H9 (cell line): ENCODE results near the gene SLCO4A1. TPM values are rescaled to one million over a fixed set of nuclear protein-coding genes. Genes with fewer than 3 reads are reported as not detected.

Experiments
- DNase-seq: peaks from one replicate; pipeline ENCODE4 v3.0.0-alpha.2; 2017
- H2AFZ ChIP-seq: one replicate; pipeline ENCODE4 v1.6.1; 2013; ENCODE audit warnings: mild to moderate bottlenecking, low read length, control low read depth, moderate library complexity
- H2AK5ac ChIP-seq: 2 replicates; pipeline ENCODE4 v1.6.1; 2013; ENCODE audit warnings: low read length, control low read depth, mixed read lengths; ENCODE audit not compliant: insufficient read length
- H2BK120ac ChIP-seq: one replicate; pipeline ENCODE4 v1.6.1; 2013; ENCODE audit warnings: low read depth, mild to moderate bottlenecking, low read length, control low read depth, inconsistent platforms; ENCODE audit not compliant: poor library complexity, severe bottlenecking
- H2BK12ac ChIP-seq: 2 replicates; pipeline ENCODE4 v1.6.1; 2013; ENCODE audit warnings: low read length, control low read depth, mixed read lengths, low read depth; ENCODE audit not compliant: insufficient read length
- H2BK15ac ChIP-seq: 2 replicates; pipeline ENCODE4 v1.6.1; 2013; ENCODE audit warnings: low read depth, low read length, control low read depth
- H2BK20ac ChIP-seq: one replicate; pipeline ENCODE4 v1.6.1; 2013; ENCODE audit warnings: low read depth, mild to moderate bottlenecking, low read length, control low read depth, inconsistent platforms; ENCODE audit not compliant: poor library complexity, severe bottlenecking
- H2BK5ac ChIP-seq: 2 replicates; pipeline ENCODE4 v1.6.1; 2013; ENCODE audit warnings: low read length, control low read depth, mixed read lengths; ENCODE audit not compliant: insufficient read length
- H3K14ac ChIP-seq: 2 replicates; pipeline ENCODE4 v1.6.1; 2013; ENCODE audit warnings: low read length, control low read depth; ENCODE audit not compliant: insufficient read depth
- H3K18ac ChIP-seq: 2 replicates; pipeline ENCODE4 v1.6.1; 2013; ENCODE audit warnings: low read depth, mild to moderate bottlenecking, mixed read lengths, low read length, control low read depth; ENCODE audit not compliant: insufficient read length
- H3K23ac ChIP-seq: 2 replicates; pipeline ENCODE4 v1.6.1; 2013; ENCODE audit warnings: low read length, control low read depth, mixed read lengths, low read depth; ENCODE audit not compliant: insufficient read length
- H3K23me2 ChIP-seq: 2 replicates; pipeline ENCODE4 v1.6.1; 2013; ENCODE audit warnings: low read depth, mild to moderate bottlenecking, mixed read lengths, low read length, control low read depth; ENCODE audit not compliant: insufficient read length, poor library complexity, severe bottlenecking
- H3K27ac ChIP-seq: 2 replicates; pipeline ENCODE4 v1.5.1; 2013; ENCODE audit warnings: low read length, control low read depth, mixed read lengths, low read depth; ENCODE audit not compliant: insufficient read length
- H3K27me3 ChIP-seq: 2 replicates; pipeline ENCODE4 v1.6.1; 2013; ENCODE audit warnings: low read length, control low read depth, inconsistent platforms; ENCODE audit not compliant: insufficient read depth
- H3K4ac ChIP-seq: 2 replicates; pipeline ENCODE4 v1.6.1; 2013; ENCODE audit warnings: low read depth, mild to moderate bottlenecking, control low read depth, inconsistent platforms, low read length, moderate library complexity
- H3K4me1 ChIP-seq: 2 replicates; pipeline ENCODE4 v1.6.1; 2013; ENCODE audit warnings: low read length, control low read depth, inconsistent platforms; ENCODE audit not compliant: insufficient read depth
- H3K4me2 ChIP-seq: 2 replicates; pipeline ENCODE4 v1.6.1; 2013; ENCODE audit warnings: low read length, control low read depth, mixed read lengths; ENCODE audit not compliant: insufficient read length, insufficient read depth
- H3K56ac ChIP-seq: 2 replicates; pipeline ENCODE4 v1.6.1; 2013; ENCODE audit warnings: low read depth, mild to moderate bottlenecking, mixed read lengths, low read length, control low read depth; ENCODE audit not compliant: insufficient read length
- H3K79me1 ChIP-seq: 2 replicates; pipeline ENCODE4 v1.6.1; 2013; ENCODE audit warnings: low read depth, mild to moderate bottlenecking, moderate library complexity, low read length, control low read depth, inconsistent platforms; ENCODE audit not compliant: insufficient read depth, poor library complexity, severe bottlenecking
- H3K79me2 ChIP-seq: 2 replicates; pipeline ENCODE4 v1.6.1; 2013; ENCODE audit warnings: low read length, control low read depth, inconsistent platforms; ENCODE audit not compliant: insufficient read depth
- H3K9ac ChIP-seq: 2 replicates; pipeline ENCODE4 v1.6.1; 2013; ENCODE audit warnings: low read length, control low read depth, mixed read lengths; ENCODE audit not compliant: insufficient read length; ENCODE audit errors: extremely low read depth
- H3K9me3 ChIP-seq: one replicate; pipeline ENCODE4 v1.6.1; 2013; ENCODE audit warnings: low read depth, low read length, inconsistent platforms; ENCODE audit not compliant: control insufficient read depth
- H3T11ph ChIP-seq: one replicate; pipeline ENCODE4 v1.6.1; 2013; ENCODE audit warnings: mild to moderate bottlenecking, low read length, control low read depth, inconsistent platforms
- H4K20me1 ChIP-seq: one replicate; pipeline ENCODE4 v1.6.1; 2013; ENCODE audit not compliant: control insufficient read depth, insufficient read length, insufficient read depth
- H4K5ac ChIP-seq: 2 replicates; pipeline ENCODE4 v1.6.1; 2013; ENCODE audit warnings: low read depth, mild to moderate bottlenecking, mixed read lengths, low read length, control low read depth; ENCODE audit not compliant: insufficient read length
- H4K8ac ChIP-seq: replicated peaks from 2 replicates; pipeline ENCODE4 v1.6.1; 2013; ENCODE audit warnings: low read length, control low read depth, mixed read lengths, low read depth; ENCODE audit not compliant: insufficient read length
- H4K91ac ChIP-seq: 2 replicates; pipeline ENCODE4 v1.6.1; 2013; ENCODE audit warnings: low read depth, mild to moderate bottlenecking, moderate library complexity, mixed read lengths, low read length, control low read depth; ENCODE audit not compliant: insufficient read length
- H3K27ac Mint-ChIP-seq, 3 experiments: 2 replicates in 2 of 3; 3 replicates in 1 of 3; pipeline ENCODE4 v1.8.0; 2020 to 2021; ENCODE audit warnings: mixed read lengths in 3 of 3, mild to moderate bottlenecking in 1 of 3, moderate library complexity in 1 of 3
- H3K27me3 Mint-ChIP-seq: 2 replicates; pipeline ENCODE4 v1.8.0; 2021; ENCODE audit warnings: low read depth, mild to moderate bottlenecking, moderate library complexity, mixed read lengths
- H3K36me3 Mint-ChIP-seq, 3 experiments: 2 replicates in 2 of 3; 3 replicates in 1 of 3; pipeline ENCODE4 v1.8.0; 2020 to 2021; ENCODE audit warnings: low read depth in 3 of 3, mixed read lengths in 3 of 3; ENCODE audit not compliant: insufficient read depth in 1 of 3
- H3K4me1 Mint-ChIP-seq, 2 experiments: 2 replicates each; pipeline ENCODE4 v1.8.0; 2020; ENCODE audit warnings: mixed read lengths in 2 of 2
- H3K4me3 Mint-ChIP-seq, 2 experiments: 2 replicates in 1 of 2; 3 replicates in 1 of 2; pipeline ENCODE4 v1.8.0; 2020 to 2021; ENCODE audit warnings: mild to moderate bottlenecking in 2 of 2, mixed read lengths in 2 of 2, moderate library complexity in 1 of 2
- H3K9me3 Mint-ChIP-seq, 2 experiments: 2 replicates in 1 of 2; 3 replicates in 1 of 2; pipeline ENCODE4 v1.8.0; 2020; ENCODE audit warnings: mild to moderate bottlenecking in 2 of 2, mixed read lengths in 2 of 2, moderate library complexity in 1 of 2
- CTCF ChIP-seq: fragments of 200-600 bp; sonication (generic); conservative IDR thresholded peaks from 3 replicates; pipeline ENCODE4 v1.8.0; 2021; ENCODE audit warnings: antibody characterized with exemption, mild to moderate bottlenecking
- WGBS: extraction: QIAGEN DNeasy Blood & Tissue Kit; methylation state at CpG from one replicate; pipeline ENCODE4 v1.1.7; 2013; ENCODE audit warnings: missing lambda C conversion rate, low lambda C conversion rate, mixed read lengths; ENCODE audit not compliant: insufficient read length; ENCODE audit errors: extremely low coverage; 5-methylcytosine and 5-hydroxymethylcytosine counted together
- total RNA-seq: library from RNA; stranded (reverse); gene quantifications from 2 replicates; pipeline ENCODE4 v1.2.1, GENCODE V29; 2021

SLCO4A1 gene
- total RNA-seq, 1 experiment from 2014 or later: 9.4 TPM

- Histone ChIP-seq H3K4me1 (no peaks in the 10 kb centered on the region; the same call in 1 of the 2 replicates), H3K18ac (no peak overlapping the region)
Measured at GRCh38 chr20:62599216-62600110, 42.8 kb upstream of the SLCO4A1 start.

More at GRCh38 chr20:62599216-62600110, 42.8 kb upstream of the SLCO4A1 start:
- Histone ChIP-seq H3K4ac (no peak overlapping the region), H3K27me3 (no peaks in the 10 kb centered on the region), H2AK5ac (no peak overlapping the region), H2BK15ac (0 out of 2 replicates have a peak overlapping the region, but pooled peaks have one; percentile 5), H3K79me1 (no peaks in the 10 kb centered on the region), H3K23me2 (no peaks in the 10 kb centered on the region), H4K91ac (no peak overlapping the region), H3K14ac (no peak overlapping the region), H3K4me2 (no peak overlapping the region), H2BK5ac (no peak overlapping the region), H2BK20ac (no peak overlapping the region), H2BK12ac (no peak overlapping the region), H4K5ac (no peak overlapping the region), H3K56ac (no peak overlapping the region), H4K20me1 (no peaks in the 10 kb centered on the region), H3K23ac (no peak overlapping the region), H3K27ac (no peak overlapping the region), H2BK120ac (no peak overlapping the region), H2AFZ (no peak overlapping the region), H3K9me3 (no peaks in the 10 kb centered on the region), H3K79me2 (no peaks in the 10 kb centered on the region), H4K8ac (no peak overlapping the region), H3K9ac (no peak overlapping the region), H3T11ph (no peak overlapping the region)
- H3K9me3 Mint-ChIP-seq: no peaks in the 10 kb centered on the region
- no CpG with 5 or more reads among the region's 34 CpGs for WGBS
- DNase-seq: no peak
- TF ChIP-seq CTCF: no peak
- H3K4me3 Mint-ChIP-seq: no peak overlapping the region
- H3K27ac Mint-ChIP-seq: no peak overlapping the region
- H3K27me3 Mint-ChIP-seq: peaks cover 22% of the 10 kb centered on the region
- no peaks in the 10 kb centered on the region for H3K36me3 Mint-ChIP-seq
- peaks cover 6 to 14% of the 10 kb centered on the region in 2 experiments for H3K4me1 Mint-ChIP-seq
